Stimulated activated CD4-positive, alpha-beta T cell treated with anti-CD3 and anti-CD28 coated beads, TNF-alpha, amount 100 ng/mL, for 4 hours (primary cell): ENCODE measurements around the gene PYCARD.
"Not testable (repeated sequence)": the region's sequence is repeated elsewhere in the genome, so short reads cannot be mapped to it uniquely, and the experiment has no call there.

Source experiments
- DNase-seq, 3 experiments: peaks; one replicate each; pipeline ENCODE4 v3.0.0-alpha.2; 2020; ENCODE audit warnings: low read depth in 3 of 3

PYCARD gene

DNA sequence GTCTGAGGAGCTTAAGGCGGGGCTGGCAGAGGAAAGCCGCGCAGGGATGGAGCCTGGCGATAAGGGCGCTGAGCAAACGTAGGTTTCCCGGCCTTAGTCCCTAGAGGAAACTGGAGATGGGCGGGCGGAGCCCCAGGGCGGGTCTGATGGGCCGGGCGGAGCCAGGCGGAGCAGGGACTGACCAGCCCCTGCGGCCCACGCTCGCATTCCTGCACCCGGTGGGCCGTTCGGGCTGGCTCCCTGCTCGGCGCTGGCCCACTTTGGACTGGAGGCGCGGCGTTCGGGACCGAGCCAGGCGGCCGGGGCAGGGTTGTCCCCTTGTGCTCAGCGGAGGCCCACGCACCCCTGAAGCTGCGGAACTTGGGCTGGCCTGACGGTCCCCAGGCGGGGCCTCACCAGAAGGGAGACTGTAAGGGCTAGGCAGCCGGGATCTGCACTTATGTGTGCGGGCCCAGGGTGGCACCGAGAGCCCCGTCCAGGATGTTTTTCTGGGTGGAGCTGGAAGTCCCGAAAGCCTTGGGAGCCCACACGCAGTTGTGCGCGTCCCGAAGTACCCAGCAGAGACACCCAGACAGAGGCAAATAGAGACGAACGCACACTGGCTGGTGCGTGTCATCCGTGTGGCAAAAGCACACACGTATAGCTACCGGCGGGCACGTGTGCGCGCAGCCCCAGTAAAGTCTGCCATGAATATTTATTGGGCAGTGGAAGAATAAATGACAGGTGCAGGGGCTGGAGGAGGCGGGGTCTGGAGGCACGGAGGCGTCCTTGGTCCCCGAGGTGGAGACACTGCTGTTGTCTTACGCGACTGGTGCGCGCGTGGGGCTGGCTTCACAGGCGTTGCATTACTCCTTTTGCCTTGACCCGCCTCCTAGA lies 13.0 kb upstream of the PYCARD start:
- DNase-seq, result no peak

DNA sequence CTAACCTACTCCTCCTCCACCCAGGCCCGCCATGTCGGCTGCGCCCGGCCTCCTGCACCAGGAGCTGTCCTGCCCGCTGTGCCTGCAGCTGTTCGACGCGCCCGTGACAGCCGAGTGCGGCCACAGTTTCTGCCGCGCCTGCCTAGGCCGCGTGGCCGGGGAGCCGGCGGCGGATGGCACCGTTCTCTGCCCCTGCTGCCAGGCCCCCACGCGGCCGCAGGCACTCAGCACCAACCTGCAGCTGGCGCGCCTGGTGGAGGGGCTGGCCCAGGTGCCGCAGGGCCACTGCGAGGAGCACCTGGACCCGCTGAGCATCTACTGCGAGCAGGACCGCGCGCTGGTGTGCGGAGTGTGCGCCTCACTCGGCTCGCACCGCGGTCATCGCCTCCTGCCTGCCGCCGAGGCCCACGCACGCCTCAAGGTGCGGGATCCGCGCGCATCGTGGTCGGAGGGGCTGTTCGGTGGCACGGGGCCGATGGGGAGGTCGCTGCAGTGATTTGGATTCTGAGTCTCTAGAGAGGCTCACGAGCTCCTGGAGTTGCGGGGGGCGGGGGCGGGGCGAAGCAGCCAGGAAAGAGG lies 12.2 kb upstream of the PYCARD start:
- no peak for DNase-seq

DNA sequence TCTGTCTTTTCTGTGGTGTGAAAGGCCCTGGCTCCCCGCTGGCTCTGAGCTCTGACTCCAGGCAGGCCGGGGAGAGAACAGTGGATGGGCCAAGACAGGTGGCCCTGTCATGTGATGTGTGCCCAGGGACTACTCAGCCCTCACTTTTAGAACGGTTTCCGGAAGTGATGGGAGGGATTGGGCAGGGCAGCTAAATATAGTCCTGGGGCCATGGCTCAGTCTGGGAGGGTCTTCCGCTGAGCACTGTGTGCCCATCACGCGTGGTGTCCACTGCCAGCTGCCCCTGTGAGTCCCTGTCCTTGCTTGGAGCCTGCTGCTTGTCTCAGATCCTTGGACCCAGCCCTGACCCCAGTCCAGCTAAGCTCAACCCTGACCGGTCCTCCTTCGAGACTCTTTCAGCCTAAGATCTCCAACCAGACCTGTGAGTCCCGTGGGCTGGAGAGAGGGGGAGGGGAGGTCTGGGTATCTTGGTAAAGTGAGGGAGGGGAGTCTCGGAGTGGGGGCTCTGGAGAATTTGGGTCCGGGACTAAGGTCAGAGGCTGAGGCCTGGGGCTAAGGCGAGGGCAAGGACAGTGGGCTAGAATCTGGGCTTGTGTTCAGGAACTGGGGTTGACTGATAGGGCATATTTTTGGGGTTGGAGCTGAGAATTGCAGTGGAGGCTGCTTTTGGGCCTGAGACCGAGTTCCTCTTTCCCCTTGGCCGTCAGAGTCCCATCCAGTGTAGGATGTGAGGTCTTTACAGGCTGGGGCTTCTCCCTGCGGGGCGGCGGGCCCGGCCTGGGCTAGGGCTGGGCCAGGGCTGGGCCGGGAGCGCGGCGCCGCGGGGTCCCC lies 11.5 kb upstream of the PYCARD start, which contains the start of gene TRIM72:
TRIM72 (plus strand) TSS at position 243 of the 831 bp plus-strand sequence. CDS start 620 bp downstream, outside the sequence.
- no peak for DNase-seq

DNA sequence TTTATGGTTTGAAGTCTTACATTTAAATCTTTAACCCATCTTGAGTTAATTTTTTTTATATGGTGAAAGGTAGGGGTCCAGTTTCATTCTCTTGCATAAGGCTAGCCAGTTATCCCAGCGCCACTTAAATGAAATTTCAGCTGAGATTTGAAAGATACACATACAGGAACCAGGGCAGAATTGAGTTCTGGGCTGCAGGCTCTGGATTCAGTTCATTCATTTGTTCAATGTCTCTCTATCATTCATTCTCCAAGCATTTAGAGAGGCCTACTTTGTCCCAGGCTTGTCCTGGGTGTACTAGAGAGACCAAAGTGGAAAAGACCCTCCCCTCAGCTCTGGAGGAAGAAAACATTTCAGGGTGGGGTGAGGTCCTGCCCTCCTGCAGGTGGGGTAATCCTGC lies 10.8 kb upstream of the PYCARD start:
- no peak for DNase-seq

DNA sequence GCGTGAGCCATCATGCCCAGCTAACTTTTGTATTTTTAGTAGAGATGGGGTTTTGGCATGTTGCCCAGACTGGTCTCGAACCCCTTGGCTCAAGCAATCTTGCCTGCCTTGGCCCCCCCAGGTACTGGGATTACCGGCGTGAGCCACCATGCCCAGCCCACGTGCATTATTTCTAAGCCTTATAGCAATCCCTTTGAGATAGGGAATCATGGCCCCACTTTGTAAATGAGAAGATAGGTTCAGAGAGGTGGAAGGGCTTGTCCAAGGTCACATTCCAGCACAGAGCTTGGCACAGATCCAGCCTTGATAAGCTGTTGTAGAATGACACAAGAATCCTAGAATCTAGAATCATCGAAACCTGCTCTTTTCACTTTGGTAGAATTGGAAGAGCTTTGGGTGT lies 4.2 kb upstream of the PYCARD start:
- DNase-seq, result no peak

DNA sequence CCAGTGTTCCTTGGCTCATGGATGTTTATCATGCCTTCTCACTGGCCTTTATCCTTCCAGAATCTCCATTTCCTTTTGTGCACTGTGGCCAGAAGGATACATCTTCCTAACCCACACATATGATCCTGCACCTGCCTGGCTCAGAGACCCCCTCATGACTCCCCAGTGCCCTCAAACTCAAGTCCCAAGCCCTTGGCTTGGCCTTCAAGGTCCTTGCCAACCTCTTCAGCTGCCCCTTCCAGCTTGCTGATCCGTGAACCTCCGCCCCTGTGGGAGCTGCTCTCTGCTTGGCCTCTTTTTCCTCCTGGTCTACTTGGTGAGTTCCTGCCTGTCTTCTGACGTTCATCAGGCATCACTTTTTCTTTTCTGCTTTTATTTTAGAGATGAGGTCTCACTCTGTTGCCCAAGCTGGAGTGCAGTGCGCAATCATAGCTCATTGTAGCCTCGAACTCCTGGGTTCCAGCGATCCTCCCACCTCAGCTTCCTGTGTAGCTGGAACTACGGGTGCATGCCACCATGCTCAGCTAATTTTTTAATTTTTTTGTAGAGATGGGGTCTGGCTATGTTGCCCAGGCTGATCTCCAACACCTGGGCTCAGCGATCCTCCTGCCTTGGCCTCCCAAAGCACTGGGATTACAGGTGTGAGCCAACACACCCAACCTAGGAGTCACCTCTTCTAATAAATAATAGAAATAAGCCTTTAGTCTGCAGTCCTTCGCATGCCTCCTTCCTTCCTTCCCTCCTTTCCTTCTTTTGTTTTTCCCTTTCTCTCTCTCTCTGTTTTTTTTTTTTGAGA lies 2.5 kb upstream of the PYCARD start:
- DNase-seq, result no peak

DNA sequence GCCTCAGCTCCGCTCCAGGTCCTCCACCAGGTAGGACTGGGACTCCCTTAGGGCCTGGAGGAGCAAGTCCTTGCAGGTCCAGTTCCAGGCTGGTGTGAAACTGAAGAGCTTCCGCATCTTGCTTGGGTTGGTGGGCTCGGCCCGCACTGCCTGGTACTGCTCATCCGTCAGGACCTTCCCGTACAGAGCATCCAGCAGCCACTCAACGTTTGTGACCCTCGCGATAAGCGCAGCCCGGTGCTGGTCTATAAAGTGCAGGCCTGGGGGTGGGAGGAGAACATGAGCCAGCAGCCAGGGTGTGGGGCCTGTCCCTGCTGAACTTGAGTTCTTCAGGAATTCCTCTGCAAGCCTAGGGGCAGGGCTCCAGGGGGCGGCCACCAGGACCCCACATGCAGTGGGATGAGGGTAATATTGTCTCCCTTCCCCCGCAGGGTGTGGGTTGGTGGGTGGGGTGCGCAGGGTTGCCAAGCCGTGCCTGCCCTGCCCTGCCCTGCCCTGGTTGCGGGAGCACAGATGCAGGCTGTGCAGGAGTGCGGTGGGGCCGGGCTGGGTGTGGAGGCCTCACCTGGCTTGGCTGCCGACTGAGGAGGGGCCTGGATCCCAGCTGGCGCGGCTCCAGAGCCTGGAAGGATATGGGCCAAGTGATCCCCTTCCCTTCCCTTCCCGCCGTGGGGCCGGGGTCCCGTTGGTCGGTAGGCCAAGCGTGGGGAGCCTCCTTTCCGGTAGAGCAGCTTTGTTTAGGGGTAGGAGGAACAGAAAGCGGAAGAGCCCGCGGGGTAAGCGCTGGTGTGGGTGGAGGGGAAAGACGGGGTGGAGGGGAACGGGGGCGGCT lies 762 bp downstream of the PYCARD start:
- peak in 1 of 3 experiments; percentile 11 for DNase-seq

DNA sequence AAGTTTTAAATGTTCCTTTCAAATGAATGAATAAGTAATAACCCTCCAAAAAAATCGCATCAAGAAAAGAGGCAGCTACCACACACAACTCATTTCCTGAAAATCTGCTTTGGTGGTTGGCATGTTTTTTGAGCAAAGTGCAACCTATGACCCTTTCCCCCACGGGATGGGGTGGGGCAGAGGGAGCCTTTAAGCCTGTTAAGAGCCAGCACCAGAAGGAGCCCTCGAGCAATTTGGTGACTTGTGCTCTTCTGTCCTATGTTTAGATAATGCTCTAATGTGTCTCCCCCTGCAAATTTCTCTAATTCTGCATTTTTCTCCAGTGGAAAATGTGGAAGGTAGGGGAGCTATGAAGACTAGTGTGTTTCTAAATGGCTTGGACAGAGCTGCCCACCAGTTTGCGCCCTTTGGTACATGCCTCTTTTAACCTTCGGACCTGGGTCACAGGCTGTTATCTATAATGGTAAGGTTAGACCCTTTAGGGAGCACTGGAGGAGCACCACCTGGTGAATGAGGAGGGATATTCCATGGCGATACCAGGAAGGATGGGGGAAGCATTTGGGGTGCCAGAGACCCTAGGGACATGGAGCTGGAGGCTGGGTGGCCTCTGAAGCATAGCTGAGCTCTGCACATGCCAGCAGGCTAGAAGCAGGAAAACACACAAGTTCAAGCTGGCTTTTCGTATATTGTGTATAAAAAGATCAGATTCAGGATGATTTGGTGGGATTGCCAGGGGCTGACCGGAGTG lies 1.6 kb downstream of the PYCARD start:
- DNase-seq, result no peak

DNA sequence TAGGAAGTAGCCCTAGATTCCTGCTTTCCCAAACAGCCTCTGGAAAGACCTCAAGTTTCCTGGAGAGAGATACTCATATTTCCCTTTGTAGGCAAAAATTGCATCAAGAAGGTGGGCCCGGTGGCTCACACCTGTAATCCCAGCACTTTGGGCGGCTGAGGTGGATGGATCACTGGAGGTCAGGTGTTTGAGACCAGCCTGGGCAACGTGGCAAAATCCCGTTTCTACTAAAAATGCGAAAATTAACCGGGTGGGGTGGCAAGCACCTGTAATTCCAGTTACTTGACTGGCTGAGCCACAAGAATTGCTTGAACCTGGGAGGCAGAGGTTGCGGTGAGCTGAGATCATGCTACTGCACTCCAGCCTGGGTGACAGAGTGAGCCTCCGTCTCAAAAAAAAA lies 2.4 kb downstream of the PYCARD start:
- DNase-seq, result not testable (repeated sequence)

DNA sequence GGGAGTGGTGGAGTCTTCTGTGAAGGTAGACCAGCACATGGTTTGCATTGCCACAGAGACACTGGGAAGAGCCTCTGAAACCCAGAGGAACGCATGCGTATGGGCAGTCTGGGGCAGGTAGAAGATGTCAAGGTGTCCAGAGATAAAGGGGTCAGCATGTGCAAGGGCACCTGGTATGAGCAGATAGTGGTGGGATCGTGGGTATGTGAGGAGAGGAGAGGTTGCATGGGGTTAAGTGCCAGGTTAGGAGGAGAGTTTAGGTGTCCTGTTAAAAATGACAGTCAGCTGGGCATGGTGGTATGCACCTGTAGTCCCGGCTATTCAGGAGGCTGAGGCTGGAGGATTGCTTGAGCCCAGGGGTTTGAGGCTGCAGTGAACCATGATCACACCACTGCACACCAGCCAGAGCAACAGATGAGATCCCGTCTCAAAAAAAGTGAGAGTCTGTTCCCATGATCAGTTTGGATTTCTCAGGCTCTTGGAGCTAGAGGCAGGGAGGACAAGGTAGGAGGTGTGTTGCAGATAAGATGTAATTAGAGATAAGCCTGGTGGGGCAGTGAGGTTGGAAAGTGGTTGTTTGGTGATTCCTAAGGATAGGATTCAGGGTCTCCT lies 3.0 kb downstream of the PYCARD start:
- DNase-seq, result no peak

DNA sequence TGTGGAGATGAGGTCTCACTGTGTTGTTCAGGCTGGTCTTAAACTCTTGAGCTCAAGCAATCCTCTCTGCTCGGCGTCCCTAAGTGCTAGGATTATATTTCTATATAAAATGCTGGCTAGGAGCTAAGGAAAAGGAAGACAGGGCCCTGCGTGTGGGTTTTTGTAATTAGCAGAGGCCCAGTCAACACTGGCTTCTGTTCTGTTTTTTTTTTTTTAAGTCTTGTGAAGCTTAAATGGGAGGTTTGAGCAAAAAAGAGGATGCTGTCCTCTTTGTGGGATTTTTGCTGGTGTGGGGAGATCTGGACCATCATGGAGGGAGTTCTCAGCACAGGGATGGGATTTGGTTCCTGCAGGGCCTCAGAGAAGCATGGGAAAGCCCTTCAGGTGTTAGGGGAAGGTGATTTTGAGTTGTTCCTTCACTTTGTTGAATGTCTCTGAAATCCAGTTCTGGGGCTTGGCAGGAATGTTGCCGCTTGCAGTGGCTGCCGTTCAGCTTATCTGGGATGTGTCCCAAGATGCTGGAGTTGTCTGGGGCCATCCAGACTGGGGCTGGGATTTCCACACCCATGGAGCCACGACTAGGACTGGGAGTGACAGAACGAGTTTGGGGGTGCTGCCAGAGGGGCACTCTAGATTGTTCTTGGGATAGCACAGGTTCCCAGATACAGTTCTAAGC lies 4.2 kb downstream of the PYCARD start:
- DNase-seq, result no peak

DNA sequence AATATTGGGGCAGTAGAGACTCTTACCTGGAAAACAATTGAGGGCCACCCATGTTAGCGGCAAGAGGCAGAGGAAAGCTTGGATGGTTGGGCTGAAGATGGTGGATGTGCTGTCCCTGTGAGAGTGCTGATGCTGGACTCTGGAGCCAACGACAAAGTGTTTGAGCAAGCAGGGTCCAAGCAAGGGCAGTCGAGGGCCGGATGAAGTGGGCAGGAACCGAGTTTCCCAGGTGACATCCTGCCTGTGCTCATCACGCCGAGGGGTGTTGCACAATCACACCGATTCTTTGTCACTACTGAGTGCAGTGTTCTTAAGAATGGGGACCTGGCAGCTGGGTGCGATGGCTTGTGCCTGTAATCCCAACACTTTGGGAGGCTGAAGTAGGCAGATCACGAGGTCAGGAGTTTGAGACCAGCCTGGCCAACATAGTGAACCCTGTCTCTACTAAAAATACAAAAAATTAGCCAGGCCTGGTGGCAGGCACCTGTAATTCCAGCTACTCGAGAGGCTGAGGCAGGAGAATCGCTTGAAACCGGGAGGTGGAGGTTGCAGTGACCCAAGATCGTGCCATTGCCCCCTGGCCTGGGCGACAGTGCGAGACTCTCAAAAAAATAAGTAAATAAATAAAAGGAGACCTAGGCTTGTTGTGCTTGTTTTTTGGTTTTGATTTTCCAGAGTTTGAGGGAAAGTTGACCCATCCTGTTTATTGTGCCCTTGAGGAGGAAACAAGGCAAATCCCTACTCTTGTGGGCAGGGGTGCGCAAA lies 6.1 kb downstream of the PYCARD start:
- no peak for DNase-seq

DNA sequence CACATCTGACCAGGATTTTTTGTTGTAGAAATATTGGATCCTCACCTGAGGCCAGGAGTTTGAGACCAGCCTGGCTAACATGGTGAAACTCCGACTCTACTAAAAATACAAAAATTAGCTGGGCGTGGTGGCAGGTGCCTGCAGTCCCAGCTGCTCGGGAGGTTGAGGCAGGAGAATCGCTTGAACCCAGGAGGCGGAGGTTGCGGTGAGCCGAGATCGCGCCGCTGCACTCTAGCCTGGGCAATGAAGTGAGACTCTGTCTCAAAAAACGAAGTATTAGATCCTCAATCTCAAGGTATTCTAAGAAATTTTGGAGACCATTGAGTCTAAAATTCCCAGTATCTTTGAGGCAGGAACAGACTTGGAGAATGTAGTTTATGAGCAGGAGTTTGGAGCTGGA lies 6.7 kb downstream of the PYCARD start:
- DNase-seq, result not testable (repeated sequence)

DNA sequence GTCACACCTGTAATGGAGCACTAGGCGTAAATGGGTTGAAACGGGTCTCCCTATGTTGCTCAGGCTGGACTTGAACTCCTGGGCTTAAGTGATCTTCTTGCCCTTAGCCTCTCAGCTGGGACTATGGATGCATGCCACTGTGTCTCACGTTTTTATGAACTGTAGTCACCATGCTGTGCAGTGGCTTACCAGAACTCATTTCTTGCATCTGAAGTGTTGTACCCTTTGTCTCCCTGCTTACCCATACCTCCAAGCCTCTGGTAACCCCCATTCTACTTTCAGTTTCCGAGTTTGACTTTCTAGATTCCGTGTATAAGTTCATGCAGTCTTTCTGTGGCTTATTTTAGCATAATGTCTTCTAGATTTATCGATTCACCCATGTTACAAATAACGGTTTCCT lies 7.7 kb downstream of the PYCARD start:
- DNase-seq, result no peak

DNA sequence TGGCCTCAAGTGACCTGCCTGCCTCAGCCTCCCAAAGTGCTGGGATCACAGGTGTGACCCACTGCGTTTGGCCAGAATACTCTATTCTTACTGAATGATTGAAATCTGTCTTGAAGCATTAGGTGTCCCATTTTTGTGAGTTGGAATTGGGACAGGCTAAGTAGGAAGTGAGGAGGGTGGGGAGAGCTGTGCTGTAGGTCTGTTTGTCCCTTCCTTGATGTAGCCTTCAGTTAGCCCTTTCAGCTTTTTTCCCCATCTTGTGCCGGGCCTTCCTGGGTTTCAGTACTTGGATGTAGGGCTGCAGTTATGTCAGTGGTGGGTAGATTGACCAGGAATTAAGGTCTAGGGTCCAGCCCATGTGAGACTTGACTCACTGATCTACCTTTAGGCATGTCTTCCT lies 8.7 kb downstream of the PYCARD start:
- no peak for DNase-seq

DNA sequence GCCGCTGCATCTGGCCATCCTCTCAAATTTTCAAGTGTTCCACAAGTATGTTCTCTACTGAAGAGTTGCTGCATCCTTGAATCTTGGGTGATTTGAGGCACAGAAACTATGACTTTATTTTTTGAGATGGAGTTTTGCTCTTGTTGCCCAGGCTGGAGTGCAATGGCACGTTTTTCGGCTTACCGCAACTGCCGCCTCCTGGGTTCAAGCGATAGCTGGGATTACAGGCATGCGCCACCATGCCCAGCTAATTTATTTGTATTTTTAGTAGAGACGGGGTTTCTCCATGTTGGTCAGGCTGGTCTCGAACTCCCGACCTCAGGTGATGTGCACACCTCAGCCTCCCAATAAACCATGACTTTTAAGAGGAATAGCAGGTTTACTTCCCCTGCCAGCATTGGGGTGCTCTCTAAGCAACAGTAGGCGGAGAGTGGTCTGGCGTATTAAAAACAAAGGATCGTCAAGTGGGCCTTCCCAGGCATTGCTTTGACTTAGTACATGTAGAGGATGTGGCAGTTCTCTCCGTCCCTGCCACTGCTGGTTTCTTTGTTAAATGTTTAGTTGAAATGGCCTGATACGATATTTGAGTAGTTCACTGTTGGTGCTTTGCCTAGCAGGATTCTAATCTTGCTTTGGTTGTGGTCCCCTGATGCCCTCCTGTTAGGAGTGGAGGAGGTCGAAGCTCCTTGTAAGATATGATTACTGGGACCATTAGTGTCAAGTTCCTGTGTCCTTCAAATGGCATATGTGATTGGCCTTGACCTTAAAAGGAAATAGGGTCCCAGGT lies 9.5 kb downstream of the PYCARD start:
- DNase-seq, result no peak

DNA sequence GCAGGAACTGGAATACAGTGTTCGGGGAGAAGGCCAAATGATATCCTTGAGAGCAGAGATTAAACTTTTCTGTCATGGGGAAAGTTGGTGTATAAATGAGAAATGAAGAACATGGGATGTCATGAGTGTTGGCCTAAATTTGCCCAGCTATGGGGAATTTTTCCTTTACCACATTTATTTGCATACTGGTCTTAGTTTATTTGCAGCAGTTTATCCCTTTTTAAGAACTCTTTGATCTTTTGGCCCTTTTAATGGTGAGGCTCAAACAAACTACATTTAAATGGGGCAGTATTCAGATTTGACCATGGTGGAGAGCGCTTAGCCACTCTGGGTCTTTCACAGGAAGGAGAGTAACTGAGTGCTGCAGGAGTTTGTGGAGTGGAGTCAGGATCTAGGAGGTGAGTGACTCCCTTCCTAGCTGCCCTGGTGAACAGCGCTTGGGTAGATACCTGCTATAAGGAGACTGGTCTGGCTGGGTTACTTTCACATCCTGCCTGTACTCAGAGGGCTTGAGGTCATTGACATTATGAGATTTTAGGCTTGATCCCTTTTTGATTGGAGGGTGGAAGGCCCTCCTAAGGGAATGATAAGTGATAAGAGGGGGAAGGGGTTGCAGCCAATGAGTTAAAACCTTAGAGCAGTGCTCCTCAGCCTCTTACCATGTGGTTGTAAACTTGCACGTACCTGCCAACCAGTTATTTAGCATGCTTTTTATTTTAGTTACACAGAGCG lies 10.7 kb downstream of the PYCARD start:
- DNase-seq, result no peak
